Lung (tissue), 12 donors: ENCODE measurements around the gene SEMA3C. TPM values are rescaled to one million over a fixed set of nuclear protein-coding genes. Genes with fewer than 3 reads are reported as not detected.

Experiments
- ATAC-seq: fragments of 200-7000 bp; cut with Tn5 transposase; one replicate; pipeline ENCODE4 v1.9.1; 2020; ENCODE audit warnings: moderate number of reproducible peaks; ENCODE audit not compliant: insufficient read depth, low FRiP score
- DNase-seq, 3 donors: peaks; one replicate each; pipeline ENCODE4 v3.0.0-alpha.2; 2013 to 2017
- H3K27ac ChIP-seq, 2 donors: one replicate each; pipeline ENCODE4 v1.5.1; 2013; ENCODE audit warnings: mild to moderate bottlenecking in 2 of 2, moderate library complexity in 2 of 2, control low read depth in 1 of 2, inconsistent platforms in 1 of 2, low read depth in 1 of 2, low read length in 1 of 2
- H3K27me3 ChIP-seq, 3 donors: one replicate each; pipeline ENCODE4 v1.5.1; 2013; ENCODE audit warnings: low read length in 2 of 3; ENCODE audit not compliant: control insufficient read depth in 3 of 3, insufficient read depth in 3 of 3
- H3K36me3 ChIP-seq, 4 donors: one replicate each; pipeline ENCODE4 v1.5.1; 2013; ENCODE audit warnings: low read length in 4 of 4, mild to moderate bottlenecking in 1 of 4, moderate library complexity in 1 of 4; ENCODE audit not compliant: control insufficient read depth in 4 of 4, insufficient read depth in 4 of 4
- H3K4me1 ChIP-seq, 5 donors: one replicate each; pipeline ENCODE4 v1.5.1; 2013; ENCODE audit warnings: low read length in 5 of 5, mild to moderate bottlenecking in 2 of 5, moderate library complexity in 1 of 5; ENCODE audit not compliant: control insufficient read depth in 5 of 5, insufficient read depth in 5 of 5
- H3K4me3 ChIP-seq: one replicate; pipeline ENCODE4 v1.5.1; 2013; ENCODE audit warnings: mild to moderate bottlenecking, control low read depth, moderate library complexity
- H3K9ac ChIP-seq, 2 donors: one replicate each; pipeline ENCODE4 v1.5.1; 2013; ENCODE audit warnings: low read length in 2 of 2, control low read depth in 1 of 2; ENCODE audit not compliant: insufficient read depth in 1 of 2
- H3K9me3 ChIP-seq, 4 donors: one replicate each; pipeline ENCODE4 v1.5.1; 2013; ENCODE audit warnings: low read length in 3 of 4, mild to moderate bottlenecking in 1 of 4, moderate library complexity in 1 of 4; ENCODE audit not compliant: control insufficient read depth in 4 of 4, insufficient read depth in 3 of 4
- CTCF ChIP-seq: IDR thresholded peaks from 2 replicates; pipeline ENCODE4 v1.5.1; 2012; ENCODE audit warnings: mild to moderate bottlenecking; ENCODE audit errors: control extremely low read depth, extremely low read depth
- WGBS, 2 donors: extraction: QIAGEN DNeasy Blood & Tissue Kit; methylation state at CpG; one replicate each; pipeline ENCODE4 v1.1.7; 2013; 5-methylcytosine and 5-hydroxymethylcytosine counted together
- polyA plus RNA-seq, 2 donors: library from polyadenylated mRNA; stranded (reverse); fragments of 200-250 nt; gene quantifications; one replicate each; pipeline ENCODE4 v1.2.1, GENCODE V29; 2013
- total RNA-seq, 2 donors: library from RNA; depleted of rRNA in 1 of 2; stranded (reverse); fragments of >200 nt in 1 of 2; gene quantifications; one replicate each; pipeline ENCODE4 v1.2.1, GENCODE V29; 2014 to 2021
- donor health status: control.
- donor health status: control.
- donor health status: Bipolar disorder and iron deficiency.
- donor health status: healthy.
- donor health status: DM: yes; HTN: yes; CAD: no.

The SEMA3C gene
- total and polyA plus RNA-seq, 4 donors = 6.9 to 87.2 (median 33.7) TPM

DNA sequence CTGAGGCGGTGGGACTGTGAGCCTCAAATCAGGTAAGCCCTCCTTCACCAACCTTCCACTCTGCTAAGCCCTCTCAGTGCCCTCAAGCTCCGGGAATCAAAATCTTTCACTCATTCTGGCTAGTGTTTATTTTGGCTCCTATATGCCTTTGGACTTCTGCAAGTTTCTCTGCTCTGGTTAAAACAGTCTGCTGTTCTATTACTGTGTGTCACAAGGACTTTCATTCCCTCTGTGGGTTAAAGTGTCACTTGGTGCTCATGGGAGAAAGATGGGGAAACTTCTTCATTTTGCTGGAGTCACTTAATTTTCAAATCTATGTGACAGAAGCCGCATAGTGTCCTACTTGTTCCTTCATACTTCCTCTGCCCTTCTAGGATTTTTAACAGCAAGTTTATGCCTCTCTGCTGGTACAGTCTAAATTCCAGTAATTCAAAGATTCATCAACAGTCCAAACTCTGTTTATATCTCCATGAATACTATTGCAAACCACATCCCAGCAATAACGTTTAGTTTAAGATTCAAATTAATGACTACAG, 219.1 kb downstream of the SEMA3C start:
- no peak for TF ChIP-seq CTCF

DNA sequence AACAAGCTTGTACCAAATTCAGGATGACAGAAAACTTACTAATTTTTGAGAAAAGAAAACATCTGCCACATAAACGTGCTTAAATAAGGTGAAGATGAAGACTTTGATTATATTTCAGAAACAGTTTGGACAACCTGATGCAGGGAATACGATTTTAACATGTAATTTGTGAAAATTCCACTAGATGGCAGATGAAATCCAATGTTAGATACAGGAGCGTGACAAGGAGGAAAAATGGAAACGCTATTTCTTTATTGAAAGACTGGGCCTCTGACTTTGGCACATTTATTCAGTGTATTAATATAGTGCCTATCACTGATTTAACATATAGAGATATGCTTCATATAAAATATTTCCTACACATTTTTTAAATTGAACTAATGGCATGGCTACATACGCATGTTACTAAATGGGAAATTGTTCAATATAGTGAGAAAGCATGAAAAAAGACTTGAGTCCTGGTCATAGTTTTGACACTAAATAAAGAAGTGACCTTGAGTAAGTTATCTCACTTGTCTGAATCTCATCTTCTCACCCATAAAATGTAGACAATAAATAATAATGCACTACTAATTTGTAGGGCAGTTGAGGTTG, 219.7 kb downstream of the SEMA3C start:
- H3K9me3 ChIP-seq = peaks cover 0 to 3% (median 1%) of the 10 kb centered on the region in 4 donors
- H3K27me3 ChIP-seq = no peaks in the 10 kb centered on the region
- 12 to 16% methylated on average over 5 of the region's 5 CpGs for WGBS, 2 donors
- H3K36me3 ChIP-seq = no peaks in the 10 kb centered on the region
- H3K4me1 ChIP-seq = peaks cover 0 to 12% (median 4%) of the 10 kb centered on the region in 5 donors
- ATAC-seq = no peak
- peak in 2 of 3 donors; percentile 77 to 79 for DNase-seq
- peak; percentile 60 for TF ChIP-seq CTCF
- no peak overlapping the region for H3K9ac ChIP-seq
- no peak overlapping the region for H3K4me3 ChIP-seq
- no peak overlapping the region for H3K27ac ChIP-seq

More for the DNA sequence above, 219.1 kb downstream of the SEMA3C start:
- Histone ChIP-seq H3K27ac (peak overlapping the region in 1 of 2 donors; percentile 40), H3K9ac (no peak overlapping the region), H3K36me3 (no peaks in the 10 kb centered on the region), H3K4me3 (no peak overlapping the region), H3K27me3 (no peaks in the 10 kb centered on the region), H3K4me1 (peaks cover 0 to 12% (median 4%) of the 10 kb centered on the region in 5 donors), H3K9me3 (peaks cover 0 to 1% (median under 1%) of the 10 kb centered on the region in 4 donors)
- WGBS, 2 donors = 56 to 64% methylated on average over 4 of the region's 4 CpGs
- ATAC-seq (no peak), DNase-seq (peak in 2 of 3 donors; percentile 14 to 23)
